KOPT-K1 (cell line): ENCODE data around the gene SIK2.

Experiments
- H3K27ac ChIP-seq: fragments of 200-600 bp; sonication (generic); 2 replicates; pipeline ENCODE4 v1.5.1; 2016; ENCODE audit warnings: antibody characterized with exemption, mild to moderate bottlenecking, low read depth, low read length; ENCODE audit not compliant: poor library complexity, severe bottlenecking
- H3K36me3 ChIP-seq: fragments of 200-600 bp; sonication (generic); 2 replicates; pipeline ENCODE4 v1.5.1; 2017; ENCODE audit warnings: antibody characterized with exemption, mild to moderate bottlenecking, low read length, moderate library complexity; ENCODE audit not compliant: insufficient read depth
- H3K9me3 ChIP-seq: fragments of 200-600 bp; sonication (generic); 2 replicates; pipeline ENCODE4 v1.5.1; 2017; ENCODE audit warnings: antibody characterized with exemption, low read length, mild to moderate bottlenecking; ENCODE audit not compliant: insufficient read depth, poor library complexity, severe bottlenecking

The SIK2 gene

DNA sequence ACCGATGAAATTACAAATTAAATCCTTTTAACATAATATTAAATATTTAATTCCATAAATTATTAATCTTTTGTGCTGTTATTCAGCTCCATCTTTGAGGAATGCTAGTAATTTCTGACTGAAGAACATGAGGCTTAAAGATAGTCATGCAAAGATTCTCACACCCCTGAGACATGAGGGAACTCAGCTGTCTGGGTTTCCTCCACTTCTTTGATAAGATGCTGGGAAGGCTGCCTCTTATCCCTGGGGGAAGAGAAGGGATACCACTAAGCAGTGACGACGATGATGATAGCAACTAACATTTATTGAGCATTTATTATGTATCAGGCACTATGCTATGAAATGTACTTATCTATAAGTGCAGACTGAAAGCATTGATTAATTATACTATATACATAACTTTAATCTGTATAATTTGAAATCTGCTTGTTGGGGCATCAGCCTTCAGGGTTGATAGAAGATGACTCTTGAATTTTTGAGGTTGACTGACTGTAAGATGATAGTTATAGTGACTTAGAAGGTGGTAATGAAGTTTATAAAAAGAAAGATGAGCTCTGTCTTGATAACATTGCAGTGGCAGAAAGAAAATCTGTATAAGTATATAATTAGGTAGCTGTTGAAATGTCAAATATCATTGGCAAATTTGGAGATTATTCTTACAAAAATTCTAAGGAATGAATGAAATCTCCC lies 78.4 kb downstream of the SIK2 start:
- Histone ChIP-seq H3K27ac (no peak overlapping the region), H3K36me3 (peaks cover 12% of the 10 kb centered on the region; the same call in 1 of the 2 replicates), H3K9me3 (no peaks in the 10 kb centered on the region)

DNA sequence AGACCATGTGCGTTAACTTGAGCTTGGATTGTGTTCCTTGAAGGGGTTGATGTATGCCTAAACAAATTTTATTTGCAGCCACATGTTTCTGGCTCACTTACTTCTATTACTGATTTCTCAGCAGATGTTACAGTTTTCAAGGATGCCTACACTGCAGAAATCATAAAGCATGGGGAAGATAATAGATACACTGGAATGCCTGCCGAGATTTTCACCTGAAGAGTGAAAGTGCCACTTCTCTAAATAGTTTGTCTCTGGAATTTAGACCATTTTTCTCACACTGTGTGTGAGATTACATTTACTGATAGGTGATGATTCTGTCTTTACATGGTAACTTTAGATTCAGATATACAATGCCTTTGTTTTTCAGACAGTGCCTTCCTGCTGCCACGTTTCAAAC lies 81.6 kb downstream of the SIK2 start:
- Histone ChIP-seq H3K9me3 (no peaks in the 10 kb centered on the region), H3K27ac (no peak overlapping the region), H3K36me3 (peaks cover 14% of the 10 kb centered on the region)

DNA sequence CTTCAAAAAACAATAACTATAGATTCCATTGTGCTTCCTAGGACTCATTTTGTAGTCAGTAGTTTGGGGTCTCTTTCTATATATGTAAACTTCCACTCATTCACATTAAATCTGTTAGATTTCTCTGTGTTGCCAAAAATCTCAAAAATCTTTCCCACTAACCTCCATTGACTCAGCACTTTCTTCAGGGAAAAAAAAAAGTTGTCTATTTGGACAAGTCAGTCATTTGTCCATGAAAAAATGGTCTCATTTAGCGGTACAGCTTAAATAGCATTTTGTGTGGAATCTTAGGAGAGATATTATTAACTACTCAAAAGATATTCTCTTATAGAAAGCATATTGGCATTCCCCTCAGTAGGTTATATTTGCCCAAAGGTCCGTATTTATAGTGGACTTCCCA lies 82.0 kb downstream of the SIK2 start:
- Histone ChIP-seq H3K9me3 (no peaks in the 10 kb centered on the region), H3K27ac (no peak overlapping the region), H3K36me3 (peaks cover 19% of the 10 kb centered on the region)

DNA sequence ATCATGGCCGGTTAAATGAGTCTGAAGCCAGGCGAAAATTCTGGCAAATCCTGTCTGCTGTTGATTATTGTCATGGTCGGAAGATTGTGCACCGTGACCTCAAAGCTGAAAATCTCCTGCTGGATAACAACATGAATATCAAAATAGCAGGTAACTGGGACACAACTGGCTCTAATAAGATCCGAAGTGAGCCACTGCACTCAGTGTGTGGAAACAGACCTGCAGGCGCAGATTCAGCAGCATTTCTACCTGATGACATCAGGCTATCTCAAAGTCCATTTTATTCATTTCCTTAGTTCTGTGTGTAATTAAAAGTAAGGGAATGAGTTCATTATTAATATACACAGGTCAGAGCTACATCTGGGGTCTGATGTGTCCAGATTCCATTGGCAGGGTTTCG lies 85.8 kb downstream of the SIK2 start:
- Histone ChIP-seq H3K27ac (no peak overlapping the region), H3K36me3 (peaks cover 34% of the 10 kb centered on the region), H3K9me3 (no peaks in the 10 kb centered on the region)

GRCh38 chr11:111691176-111691575 lies 88.9 kb downstream of the SIK2 start:
- H3K9me3 ChIP-seq = no peaks in the 10 kb centered on the region
- peaks cover 35% of the 10 kb centered on the region for H3K36me3 ChIP-seq
- H3K27ac ChIP-seq = no peak overlapping the region

DNA sequence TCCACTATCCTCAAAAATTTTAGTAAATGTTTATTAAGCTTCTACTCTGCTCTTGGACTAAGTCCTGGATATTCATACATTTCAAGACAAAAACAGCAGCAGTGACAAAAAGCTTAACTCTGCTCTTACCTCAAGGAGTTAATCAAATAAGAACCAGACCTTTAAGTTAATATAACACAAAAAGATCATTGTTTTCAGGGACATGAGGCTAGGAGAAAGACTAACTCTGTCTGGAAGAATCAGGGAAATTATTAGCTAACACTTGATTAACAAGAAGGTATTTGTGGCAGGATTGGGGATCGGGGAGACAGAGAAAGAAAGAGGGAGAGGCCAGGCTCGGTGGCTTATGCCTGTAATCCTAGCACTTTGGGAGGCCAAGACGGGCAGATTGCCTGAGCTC lies 89.5 kb downstream of the SIK2 start:
- no peak overlapping the region for H3K27ac ChIP-seq
- H3K36me3 ChIP-seq = peaks cover 35% of the 10 kb centered on the region
- H3K9me3 ChIP-seq = no peaks in the 10 kb centered on the region

GRCh38 chr11:111693224-111693937 lies 91.1 kb downstream of the SIK2 start:
- Histone ChIP-seq H3K27ac (no peak overlapping the region), H3K36me3 (peaks cover 29% of the 10 kb centered on the region), H3K9me3 (no peaks in the 10 kb centered on the region)

DNA sequence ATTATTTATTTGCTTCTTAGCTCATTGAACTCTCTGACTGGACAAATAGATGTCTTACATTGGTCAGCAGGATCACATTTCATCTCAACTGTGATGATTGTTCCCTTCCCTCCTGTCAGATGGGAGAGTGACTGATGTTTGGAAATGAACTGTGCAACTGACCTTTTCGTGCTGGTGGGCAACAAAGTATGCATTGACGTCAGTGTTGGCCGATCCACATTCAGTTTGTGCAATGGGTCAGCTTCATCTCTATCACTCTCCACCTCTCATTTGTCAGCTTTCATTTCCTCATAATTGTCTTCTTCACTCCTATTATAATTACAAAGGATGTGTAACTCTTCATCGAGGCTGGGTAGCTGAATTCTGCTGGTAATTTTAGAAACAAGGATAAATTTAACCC lies 92.6 kb downstream of the SIK2 start:
- Histone ChIP-seq H3K9me3 (no peaks in the 10 kb centered on the region), H3K36me3 (peaks cover 18% of the 10 kb centered on the region; the same call in 1 of the 2 replicates), H3K27ac (no peak overlapping the region)

GRCh38 chr11:111696556-111696955 lies 94.3 kb downstream of the SIK2 start:
- H3K9me3 ChIP-seq = no peaks in the 10 kb centered on the region
- H3K36me3 ChIP-seq = peaks cover 7% of the 10 kb centered on the region; the same call in 1 of the 2 replicates
- no peak overlapping the region for H3K27ac ChIP-seq

DNA sequence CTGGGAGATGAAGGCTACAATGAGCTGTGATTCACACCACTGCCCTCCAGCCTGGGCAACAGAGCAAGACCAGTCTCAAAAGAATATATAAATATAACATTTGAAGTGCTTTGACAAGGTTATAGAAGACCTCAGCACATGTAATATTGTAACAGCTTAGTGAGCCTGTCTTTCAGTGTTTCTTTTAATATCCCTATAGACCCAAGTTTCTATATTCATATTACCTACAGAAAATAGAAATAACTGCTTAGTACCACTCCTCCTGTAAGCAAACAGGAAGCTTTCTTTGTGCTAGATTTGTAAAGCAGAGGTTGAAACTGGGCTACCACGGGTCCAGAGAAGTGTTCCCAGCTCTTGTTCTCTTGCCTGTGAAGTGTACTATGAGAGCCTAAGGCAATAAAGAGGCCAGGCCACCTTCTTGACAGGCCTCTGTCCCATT lies 95.7 kb downstream of the SIK2 start:
- Histone ChIP-seq H3K9me3 (no peaks in the 10 kb centered on the region), H3K27ac (no peak overlapping the region), H3K36me3 (peaks cover 18% of the 10 kb centered on the region)

- Histone ChIP-seq H3K36me3 (peaks cover 29% of the 10 kb centered on the region), H3K9me3 (no peaks in the 10 kb centered on the region), H3K27ac (no peak overlapping the region)
Observed at GRCh38 chr11:111698852-111699559, 96.8 kb downstream of the SIK2 start.

- Histone ChIP-seq H3K27ac (no peak overlapping the region), H3K36me3 (peaks cover 34% of the 10 kb centered on the region), H3K9me3 (no peaks in the 10 kb centered on the region)
Observed at GRCh38 chr11:111699579-111700156, 97.4 kb downstream of the SIK2 start.

- Histone ChIP-seq H3K36me3 (peaks cover 34% of the 10 kb centered on the region), H3K9me3 (no peaks in the 10 kb centered on the region), H3K27ac (no peak overlapping the region)
Observed at GRCh38 chr11:111700162-111700561, 97.9 kb downstream of the SIK2 start.

DNA sequence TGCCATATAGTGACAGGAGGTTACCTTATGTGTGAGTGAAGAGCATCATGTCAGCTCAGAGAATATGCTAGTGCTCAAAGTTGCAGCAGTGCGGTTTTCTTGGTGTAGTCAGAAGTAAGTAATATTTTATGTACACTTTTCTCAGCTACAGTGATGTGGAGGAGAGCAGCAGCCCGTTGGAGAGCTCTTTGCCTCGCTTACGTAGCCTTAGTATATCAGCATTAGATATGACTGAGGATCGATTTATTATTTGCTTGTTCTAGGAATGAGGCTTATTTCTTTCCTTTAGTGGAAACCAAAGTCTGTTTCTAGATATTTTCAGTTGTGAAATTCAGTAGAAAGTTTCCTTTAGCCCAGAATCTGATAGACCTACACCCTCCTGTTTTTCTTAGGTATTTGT lies 100.4 kb downstream of the SIK2 start:
- Histone ChIP-seq H3K9me3 (no peaks in the 10 kb centered on the region), H3K27ac (no peak overlapping the region), H3K36me3 (peaks cover 54% of the 10 kb centered on the region)

DNA sequence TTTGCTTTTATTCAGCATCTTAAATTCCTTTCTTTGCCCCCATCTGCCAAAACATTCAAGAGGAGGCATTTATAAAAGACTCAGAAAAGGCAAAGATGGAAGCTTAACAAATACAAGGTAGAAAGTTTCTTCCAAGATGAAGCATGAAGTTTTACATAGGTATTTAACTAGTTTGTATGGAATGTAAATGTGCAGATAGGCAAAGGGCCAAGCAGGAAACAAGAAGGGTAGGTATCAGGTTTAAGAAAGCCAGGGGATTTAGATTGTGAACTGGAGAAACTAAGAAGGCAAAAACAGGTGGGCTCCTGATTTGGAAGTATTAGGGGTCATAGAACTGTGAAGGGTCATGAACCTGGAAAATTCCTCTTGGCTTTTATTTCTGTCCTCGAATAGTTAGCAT lies 101.3 kb downstream of the SIK2 start:
- no peaks in the 10 kb centered on the region for H3K9me3 ChIP-seq
- peaks cover 64% of the 10 kb centered on the region for H3K36me3 ChIP-seq
- H3K27ac ChIP-seq = no peak overlapping the region
